ENCODE data around the gene CELSR2. TPM values are rescaled to one million over a fixed set of nuclear protein-coding genes. Genes with fewer than 3 reads are reported as not detected.

CELSR2 gene
- polyA plus RNA-seq, 1 donor = 4.1 TPM

- no peak for DNase-seq
Measured at GRCh38 chr1:109252893-109253802, 3.8 kb downstream of the CELSR2 start.

- DNase-seq = peak; percentile 48
Measured at GRCh38 chr1:109253803-109254620, 4.7 kb downstream of the CELSR2 start.

GRCh38 chr1:109254621-109255096, 5.3 kb downstream of the CELSR2 start:
- DNase-seq = no peak

DNA sequence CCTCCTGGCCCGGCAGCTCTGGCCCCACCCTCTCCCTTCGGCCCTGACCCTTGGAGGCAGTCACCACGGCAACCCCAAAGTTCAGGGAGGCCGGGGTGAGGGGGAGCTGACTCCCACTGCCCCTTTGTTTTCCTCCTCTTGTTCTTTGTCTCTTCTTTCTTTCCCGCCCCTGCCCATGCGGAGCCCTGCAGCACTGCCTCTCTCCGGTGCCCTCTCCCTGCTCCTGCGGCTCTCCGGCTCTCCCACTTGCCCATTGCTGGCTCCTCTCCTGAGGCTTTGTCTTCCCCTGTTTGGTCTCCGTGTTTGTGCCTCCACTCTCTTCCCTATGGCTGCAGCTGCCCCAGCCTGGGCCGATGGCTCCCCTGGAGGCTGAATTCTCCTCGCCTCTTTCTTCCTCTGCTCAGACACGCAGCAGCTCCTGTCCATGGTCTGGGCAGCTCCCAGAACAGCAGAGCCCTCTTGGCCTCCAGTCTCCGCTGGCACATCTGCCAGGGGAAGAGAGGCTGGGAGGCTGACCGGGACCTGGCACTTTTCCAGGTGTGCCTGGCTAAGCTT, 5.8 kb downstream of the CELSR2 start:
- DNase-seq = no peak

DNA sequence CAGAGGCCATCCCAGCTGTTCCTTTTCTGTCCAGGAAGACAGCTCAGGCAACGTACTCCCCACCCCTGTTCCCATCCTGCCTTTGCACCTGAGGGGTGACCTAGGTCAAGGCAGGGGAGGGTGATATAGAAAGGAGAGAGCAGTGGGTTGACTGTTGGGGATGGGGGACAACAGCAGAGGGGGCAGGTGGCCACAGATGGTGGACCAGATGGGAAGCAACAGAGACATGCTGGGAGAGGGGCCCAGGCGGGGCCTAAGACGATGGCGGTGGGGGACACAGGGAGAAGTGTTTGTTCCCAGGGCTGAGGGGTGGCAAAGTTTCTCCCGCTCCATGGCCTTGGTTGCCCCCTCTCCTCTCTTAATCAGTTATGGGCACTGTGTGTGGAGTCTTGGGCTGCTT, 6.3 kb downstream of the CELSR2 start:
- DNase-seq = no peak

- no peak for DNase-seq
Measured at GRCh38 chr1:109256085-109256484, 6.7 kb downstream of the CELSR2 start.

GRCh38 chr1:109256971-109257681, 7.8 kb downstream of the CELSR2 start:
- no peak for DNase-seq

DNA sequence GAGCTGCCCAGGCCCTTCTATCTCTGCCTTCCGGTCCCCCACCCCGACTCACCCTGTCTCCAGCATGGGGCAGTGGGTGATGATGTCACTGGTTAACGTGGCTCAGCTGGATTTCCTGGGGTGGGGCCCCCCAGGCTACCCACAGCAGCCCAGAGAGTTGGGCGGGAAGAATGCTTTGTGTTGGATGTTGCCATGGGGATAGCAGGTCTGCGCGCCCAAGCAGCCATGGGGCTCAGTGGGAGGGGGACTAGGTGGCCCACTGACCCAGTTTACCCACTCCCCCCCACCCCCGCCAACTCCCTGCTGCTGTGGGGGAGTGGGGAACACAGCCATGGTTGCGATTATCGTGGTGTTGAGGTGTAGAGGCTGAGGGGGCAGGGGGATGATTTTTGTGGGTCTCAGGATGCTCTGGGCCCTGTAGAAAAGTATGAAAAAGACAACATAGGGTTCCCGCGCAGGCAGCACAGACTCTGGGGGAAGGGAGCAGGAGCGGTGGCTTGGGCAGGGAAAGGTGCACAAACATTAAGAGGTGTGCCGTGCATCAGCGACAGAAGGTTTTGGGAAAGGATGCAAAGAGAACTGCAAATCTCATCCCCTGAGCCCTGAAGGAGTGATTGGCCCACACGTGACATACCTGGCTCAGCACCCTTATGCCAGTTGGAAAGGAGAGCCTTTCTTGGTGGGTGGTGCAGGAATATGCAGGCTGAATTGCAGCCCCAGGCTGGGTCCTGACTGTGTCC, 8.5 kb downstream of the CELSR2 start:
- DNase-seq = no peak

DNA sequence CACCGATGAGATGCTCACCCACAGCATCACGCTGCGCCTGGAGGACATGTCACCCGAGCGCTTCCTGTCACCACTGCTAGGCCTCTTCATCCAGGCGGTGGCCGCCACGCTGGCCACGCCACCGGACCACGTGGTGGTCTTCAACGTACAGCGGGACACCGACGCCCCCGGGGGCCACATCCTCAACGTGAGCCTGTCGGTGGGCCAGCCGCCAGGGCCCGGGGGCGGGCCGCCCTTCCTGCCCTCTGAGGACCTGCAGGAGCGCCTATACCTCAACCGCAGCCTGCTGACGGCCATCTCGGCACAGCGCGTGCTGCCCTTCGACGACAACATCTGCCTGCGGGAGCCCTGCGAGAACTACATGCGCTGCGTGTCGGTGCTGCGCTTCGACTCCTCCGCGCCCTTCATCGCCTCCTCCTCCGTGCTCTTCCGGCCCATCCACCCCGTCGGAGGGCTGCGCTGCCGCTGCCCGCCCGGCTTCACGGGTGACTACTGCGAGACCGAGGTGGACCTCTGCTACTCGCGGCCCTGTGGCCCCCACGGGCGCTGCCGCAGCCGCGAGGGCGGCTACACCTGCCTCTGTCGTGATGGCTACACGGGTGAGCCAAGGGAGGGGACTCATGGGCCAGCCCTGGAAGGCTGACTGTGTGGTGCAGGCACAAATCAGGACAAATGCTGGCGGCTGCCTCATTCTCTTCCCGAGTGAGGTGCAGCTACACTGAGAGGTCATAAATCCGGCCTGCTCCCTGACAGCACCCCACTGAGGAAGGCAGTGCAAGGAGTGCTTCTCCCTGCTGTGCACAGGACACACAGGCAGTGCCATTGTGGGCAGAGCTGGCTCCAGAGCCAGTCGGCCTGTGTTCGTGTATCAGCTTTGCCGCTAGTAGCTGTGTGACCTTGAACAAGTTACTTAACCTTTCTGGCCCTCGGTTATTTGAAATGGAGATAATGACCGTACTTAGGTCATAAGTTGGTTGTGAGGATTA, 9.4 kb downstream of the CELSR2 start:
- no peak for DNase-seq

DNA sequence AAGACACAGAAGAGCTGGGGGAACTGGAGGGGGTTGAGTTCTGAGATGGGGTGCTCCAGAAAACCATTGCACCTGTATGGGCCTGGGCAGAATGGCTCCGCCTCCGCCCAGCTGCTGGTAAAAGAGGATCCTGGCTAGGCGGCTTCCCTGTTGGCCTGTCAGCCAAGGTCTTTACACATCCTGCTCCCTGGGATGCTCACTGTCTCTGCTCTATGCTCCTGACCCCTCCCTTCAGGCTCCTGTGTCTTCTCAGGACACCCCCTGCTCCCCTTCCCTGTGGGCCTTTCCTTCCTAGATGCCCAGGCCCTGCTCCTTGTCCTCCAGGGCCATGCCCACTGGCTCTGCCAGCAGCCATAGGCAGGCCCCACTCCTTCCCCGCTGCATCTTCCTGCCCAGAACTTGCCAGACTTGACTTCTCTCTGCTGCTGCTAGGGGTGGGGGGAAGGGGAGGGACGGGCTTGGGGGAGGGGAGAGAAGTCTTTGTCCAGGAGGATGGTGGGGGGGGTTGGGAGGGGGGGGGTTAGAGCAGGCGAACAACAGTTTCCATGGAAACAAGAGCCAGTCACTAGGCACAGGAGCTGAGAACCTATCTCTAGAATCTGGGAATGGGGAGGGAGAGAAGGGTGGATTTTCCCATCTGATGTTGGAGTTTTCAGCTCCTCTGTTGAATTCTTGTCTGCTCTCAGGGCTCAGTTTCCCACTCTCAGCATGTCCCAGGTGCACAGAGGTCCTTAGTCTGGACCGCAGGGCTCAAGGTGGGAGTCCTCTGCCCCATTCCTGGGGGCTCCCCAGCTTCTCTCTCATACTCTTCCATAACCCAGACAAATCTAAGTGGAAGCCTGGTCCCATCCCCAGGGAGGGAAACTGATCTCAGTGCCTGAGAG, 10.6 kb downstream of the CELSR2 start:
- DNase-seq = no peak

DNA sequence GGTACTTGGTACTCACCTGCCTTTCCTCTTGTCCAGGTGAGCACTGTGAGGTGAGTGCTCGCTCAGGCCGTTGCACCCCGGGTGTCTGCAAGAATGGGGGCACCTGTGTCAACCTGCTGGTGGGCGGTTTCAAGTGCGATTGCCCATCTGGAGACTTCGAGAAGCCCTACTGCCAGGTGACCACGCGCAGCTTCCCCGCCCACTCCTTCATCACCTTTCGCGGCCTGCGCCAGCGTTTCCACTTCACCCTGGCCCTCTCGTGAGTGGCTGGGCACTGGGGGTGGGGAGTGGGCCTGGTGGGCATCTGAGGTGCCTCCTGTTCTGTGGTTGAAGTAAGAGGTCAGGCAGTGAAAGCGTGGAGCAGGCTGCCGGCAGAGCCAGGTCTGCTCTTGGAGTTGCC, 11.7 kb downstream of the CELSR2 start:
- DNase-seq = no peak

DNA sequence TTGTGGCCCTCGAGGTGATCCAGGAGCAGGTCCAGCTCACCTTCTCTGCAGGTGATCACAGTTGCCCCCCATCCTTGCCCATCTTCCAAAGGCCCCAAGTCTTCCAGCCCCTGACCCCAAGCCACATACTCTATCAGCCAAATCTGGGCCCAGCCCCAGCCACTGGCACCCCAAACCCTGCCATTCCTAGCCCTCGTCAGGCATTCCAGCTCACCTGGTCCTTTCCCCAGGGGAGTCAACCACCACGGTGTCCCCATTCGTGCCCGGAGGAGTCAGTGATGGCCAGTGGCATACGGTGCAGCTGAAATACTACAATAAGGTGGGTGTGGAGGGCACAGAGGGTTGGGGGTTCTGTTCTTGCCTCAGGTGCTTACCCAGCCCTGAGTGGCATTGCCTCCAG, 12.2 kb downstream of the CELSR2 start:
- DNase-seq = no peak

GRCh38 chr1:109262231-109263055, 13.1 kb downstream of the CELSR2 start:
- DNase-seq = no peak

DNA sequence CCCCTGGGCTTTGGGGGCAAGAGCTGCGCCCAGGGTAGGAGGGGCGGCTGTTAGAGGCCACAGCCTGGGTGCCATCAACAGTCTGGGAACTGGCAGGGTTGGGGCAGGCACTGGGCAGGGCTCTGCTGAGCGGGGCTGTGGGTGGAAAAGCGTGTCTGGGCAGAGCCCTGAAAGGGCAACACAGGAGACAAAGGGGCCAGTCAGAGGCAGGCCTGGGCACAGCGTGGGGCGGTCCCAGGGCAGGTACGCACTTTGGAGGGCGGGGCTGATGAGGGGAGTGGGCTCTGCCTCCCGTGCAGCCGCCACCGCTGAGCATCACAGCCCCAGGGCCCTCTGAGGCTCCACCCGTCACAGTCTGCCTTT, 13.9 kb downstream of the CELSR2 start:
- no peak for DNase-seq

DNA sequence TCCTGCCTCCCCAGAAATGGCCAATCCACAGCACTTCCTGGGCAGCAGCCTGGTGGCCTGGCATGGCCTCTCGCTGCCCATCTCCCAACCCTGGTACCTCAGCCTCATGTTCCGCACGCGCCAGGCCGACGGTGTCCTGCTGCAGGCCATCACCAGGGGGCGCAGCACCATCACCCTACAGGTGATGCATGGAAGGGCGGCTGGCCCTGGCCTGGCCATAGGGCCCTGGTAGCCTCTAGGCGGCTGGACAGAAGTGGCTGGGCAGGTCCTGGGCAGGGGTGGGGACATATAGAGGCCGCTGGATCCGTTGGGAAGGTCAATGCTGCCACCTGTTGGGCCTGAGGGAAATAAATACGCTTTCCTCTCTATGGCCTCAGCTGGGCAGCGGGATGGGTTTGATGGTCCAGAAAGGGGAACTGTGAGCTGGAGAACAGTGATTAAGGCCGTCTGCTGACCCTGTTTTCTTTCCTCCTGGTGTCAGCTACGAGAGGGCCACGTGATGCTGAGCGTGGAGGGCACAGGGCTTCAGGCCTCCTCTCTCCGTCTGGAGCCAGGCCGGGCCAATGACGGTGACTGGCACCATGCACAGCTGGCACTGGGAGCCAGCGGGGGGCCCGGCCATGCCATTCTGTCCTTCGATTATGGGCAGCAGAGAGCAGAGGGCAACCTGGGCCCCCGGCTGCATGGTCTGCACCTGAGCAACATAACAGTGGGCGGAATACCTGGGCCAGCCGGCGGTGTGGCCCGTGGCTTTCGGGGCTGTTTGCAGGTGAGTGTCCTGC, 14.4 kb downstream of the CELSR2 start:
- DNase-seq = peak; percentile 77

DNA sequence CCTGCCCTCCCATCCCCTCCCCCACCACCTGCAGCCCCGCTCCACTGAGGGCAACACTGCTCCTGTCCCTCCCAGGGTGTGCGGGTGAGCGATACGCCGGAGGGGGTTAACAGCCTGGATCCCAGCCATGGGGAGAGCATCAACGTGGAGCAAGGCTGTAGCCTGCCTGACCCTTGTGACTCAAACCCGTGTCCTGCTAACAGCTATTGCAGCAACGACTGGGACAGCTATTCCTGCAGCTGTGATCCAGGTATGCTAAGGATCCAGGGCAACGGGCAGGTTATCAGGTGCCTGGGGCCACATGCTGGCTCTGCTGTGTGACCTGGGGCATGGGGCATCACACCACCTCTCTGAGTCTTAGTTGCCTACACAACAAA, 15.0 kb downstream of the CELSR2 start:
- DNase-seq = no peak

GRCh38 chr1:109265016-109265415, 15.7 kb downstream of the CELSR2 start:
- DNase-seq = no peak

All from hindlimb muscle (tissue), 1 donor.